ENCODE measurements around the gene RANBP3. TPM values are rescaled to one million over a fixed set of nuclear protein-coding genes. Genes with fewer than 3 reads are reported as not detected.

The RANBP3 gene
- total RNA-seq, 2 experiments from 2014 or later, result 74.3 to 87.5 TPM

GRCh38 chr19:6002591-6002990, 24.7 kb upstream of the RANBP3 start:
- POLR2A ChIA-PET, result interaction anchor here (1.4 kb wide), 1 partner anchor 13 kb away, joined by 3 read pairs; no protein-coding TSS in a partner anchor
- no peak overlapping the region for H3K4me3 Mint-ChIP-seq
- intact Hi-C loops (cut with micrococcal nuclease), result no loop called here
- peaks cover 4% of the 10 kb centered on the region for H3K9me3 Mint-ChIP-seq
- no peak for TF ChIP-seq CTCF (IDR thresholded peaks at IDR 0.05)
- peaks cover 13% of the 10 kb centered on the region for H3K36me3 Mint-ChIP-seq (ENCODE audit: low read depth)
- H3K27ac Mint-ChIP-seq, result no peak overlapping the region
- CTCF ChIA-PET, result interaction anchor here (1.3 to 3.9 kb wide), 3 partner anchors 20 to 125 kb away, joined by 3 to 15 read pairs (median 4); no protein-coding TSS in a partner anchor
- no peak for ATAC-seq
- H3K4me1 Mint-ChIP-seq (ENCODE audit: low read depth), result no peaks in the 10 kb centered on the region
- no peak for DNase-seq
- no peaks in the 10 kb centered on the region for H3K27me3 Mint-ChIP-seq

- TF ChIP-seq CTCF (IDR thresholded peaks at IDR 0.05), result no peak
- intact Hi-C loops (cut with micrococcal nuclease), result no loop called here
- H3K4me3 Mint-ChIP-seq, result no peak overlapping the region
- DNase-seq, result no peak
- no peaks in the 10 kb centered on the region for H3K4me1 Mint-ChIP-seq (ENCODE audit: low read depth)
- CTCF ChIA-PET, result interaction anchor here (0.6 to 3.9 kb wide), 3 partner anchors 13 to 166 kb away, joined by 3 to 15 read pairs (median 5); no protein-coding TSS in a partner anchor
- H3K36me3 Mint-ChIP-seq (ENCODE audit: low read depth), result peaks cover 15% of the 10 kb centered on the region
- no peaks in the 10 kb centered on the region for H3K27me3 Mint-ChIP-seq
- POLR2A ChIA-PET, result no interaction called here
- no peak overlapping the region for H3K27ac Mint-ChIP-seq
- no peak for ATAC-seq
- H3K9me3 Mint-ChIP-seq, result peaks cover 4% of the 10 kb centered on the region
Measured at GRCh38 chr19:6000228-6000847, 22.4 kb upstream of the RANBP3 start.

GRCh38 chr19:5999693-6000092, 21.8 kb upstream of the RANBP3 start:
- intact Hi-C loops (cut with micrococcal nuclease), result no loop called here
- ATAC-seq (no peak), DNase-seq (no peak)
- peaks cover 15% of the 10 kb centered on the region for H3K36me3 Mint-ChIP-seq (ENCODE audit: low read depth)
- H3K9me3 Mint-ChIP-seq, result peaks cover 4% of the 10 kb centered on the region
- H3K27me3 Mint-ChIP-seq, result no peaks in the 10 kb centered on the region
- no peak for TF ChIP-seq CTCF (IDR thresholded peaks at IDR 0.05)
- ChIA-PET POLR2A (interaction anchor here (1.0 kb wide), 1 partner anchor 21 kb away, joined by 3 read pairs; no protein-coding TSS in a partner anchor), CTCF (interaction anchor here (1.7 to 3.9 kb wide), 2 partner anchors 12 to 23 kb away, joined by 5 to 15 read pairs; no protein-coding TSS in a partner anchor)
- H3K4me3 Mint-ChIP-seq, result no peak overlapping the region
- H3K27ac Mint-ChIP-seq, result no peak overlapping the region
- no peaks in the 10 kb centered on the region for H3K4me1 Mint-ChIP-seq (ENCODE audit: low read depth)

GRCh38 chr19:5997371-5997770, 19.4 kb upstream of the RANBP3 start:
- ChIA-PET POLR2A (interaction anchor here (1.0 kb wide), 1 partner anchor 18 kb away, joined by 3 read pairs; no protein-coding TSS in a partner anchor), CTCF (interaction anchor here (1.2 kb wide), 1 partner anchor 10 kb away, joined by 3 read pairs; no protein-coding TSS in a partner anchor)
- no peak for DNase-seq
- Mint-ChIP-seq H3K9me3 (peaks cover 4% of the 10 kb centered on the region), H3K27ac (no peak overlapping the region), H3K4me1 (ENCODE audit: low read depth) (no peaks in the 10 kb centered on the region), H3K27me3 (no peaks in the 10 kb centered on the region), H3K36me3 (ENCODE audit: low read depth) (peaks cover 15% of the 10 kb centered on the region), H3K4me3 (no peak overlapping the region)
- TF ChIP-seq CTCF (IDR thresholded peaks at IDR 0.05), result no peak
- ATAC-seq, result no peak
- intact Hi-C loops (cut with micrococcal nuclease), result no loop called here

GRCh38 chr19:5996623-5997320, 18.8 kb upstream of the RANBP3 start:
- Mint-ChIP-seq H3K27ac (no peak overlapping the region), H3K27me3 (no peaks in the 10 kb centered on the region), H3K4me1 (ENCODE audit: low read depth) (no peaks in the 10 kb centered on the region), H3K36me3 (ENCODE audit: low read depth) (peaks cover 13% of the 10 kb centered on the region), H3K9me3 (peaks cover 4% of the 10 kb centered on the region), H3K4me3 (no peak overlapping the region)
- ATAC-seq (no peak), DNase-seq (no peak)
- CTCF ChIA-PET, result interaction anchor here (1.2 kb wide), 1 partner anchor 10 kb away, joined by 3 read pairs; no protein-coding TSS in a partner anchor
- TF ChIP-seq CTCF (IDR thresholded peaks at IDR 0.05), result no peak
- intact Hi-C loops (cut with micrococcal nuclease), result no loop called here
- POLR2A ChIA-PET, result no interaction called here
